ENCODE data around the gene MFRP. TPM values are rescaled to one million over a fixed set of nuclear protein-coding genes. Genes with fewer than 3 reads are reported as not detected.
"Not testable (repeated sequence)": the region's sequence is repeated elsewhere in the genome, so short reads cannot be mapped to it uniquely, and the experiment has no call there.

Gene MFRP
- total and polyA plus RNA-seq, 9 of the 15 experiments (the other 6 are each of a cell fraction or from before 2014, with no cell fraction given) = not detected

- TF ChIP-seq TSHZ1 (CRISPR knock-in tag; IDR thresholded peaks at IDR 0.05) = no peak
- TF ChIP-seq, protein P1, sequence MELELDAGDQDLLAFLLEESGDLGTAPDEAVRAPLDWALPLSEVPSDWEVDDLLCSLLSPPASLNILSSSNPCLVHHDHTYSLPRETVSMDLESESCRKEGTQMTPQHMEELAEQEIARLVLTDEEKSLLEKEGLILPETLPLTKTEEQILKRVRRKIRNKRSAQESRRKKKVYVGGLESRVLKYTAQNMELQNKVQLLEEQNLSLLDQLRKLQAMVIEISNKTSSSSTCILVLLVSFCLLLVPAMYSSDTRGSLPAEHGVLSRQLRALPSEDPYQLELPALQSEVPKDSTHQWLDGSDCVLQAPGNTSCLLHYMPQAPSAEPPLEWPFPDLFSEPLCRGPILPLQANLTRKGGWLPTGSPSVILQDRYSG (tag; conservative IDR thresholded peaks at IDR 0.05; ENCODE audit: low read depth) = no peak
- TF ChIP-seq ZNF561 (CRISPR knock-in tag; conservative IDR thresholded peaks at IDR 0.05) = no peak
Observed at GRCh38 chr11:119384332-119384731, 37.8 kb upstream of the MFRP start (continued).

DNA sequence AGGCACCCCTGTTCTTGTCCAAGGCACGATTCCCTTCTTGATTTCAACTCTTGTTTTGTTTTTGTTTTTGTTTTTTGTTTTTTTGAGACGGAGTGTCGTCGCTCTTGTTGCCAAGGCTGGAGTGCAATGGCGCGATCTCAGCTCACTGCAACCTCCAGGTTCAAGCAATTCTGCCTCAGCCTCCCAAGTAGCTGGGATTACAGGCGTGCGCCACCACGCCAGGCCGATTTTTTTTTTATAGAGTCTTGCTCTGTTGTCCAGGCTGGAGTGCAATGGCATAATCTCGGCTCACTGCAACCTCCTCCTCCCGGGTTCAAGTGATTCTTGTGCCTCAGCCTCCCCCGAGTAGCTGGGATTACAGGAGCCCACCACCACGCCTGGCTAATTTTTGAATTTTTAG lies 36.0 kb upstream of the MFRP start:
- ChIA-PET POLR2A (interaction anchor here (0.6 to 1.5 kb wide), 2 partner anchors 21 to 44 kb away, joined by 3 to 5 read pairs; no protein-coding TSS in a partner anchor), CTCF (ENCODE audit: low intra/inter-chr PET ratio) (interaction anchor here (1.3 kb wide), 1 partner anchor 93 kb away, joined by 3 read pairs; no protein-coding TSS in a partner anchor)
- FAIRE-seq; in situ Hi-C loops (cut with MboI); H3K36me3 ChIP-seq (ENCODE audit: control insufficient read depth, insufficient read depth, low read length); H3K9me1 ChIP-seq (ENCODE audit: control insufficient read depth, insufficient read depth, low read length); DNase-seq (ENCODE audit: extremely low read depth in 1 of 4, low spot score in 3 of 4); H4K20me1 ChIP-seq (replicated peaks; ENCODE audit: control insufficient read depth, insufficient read depth, low read length); ATAC-seq; H3K9ac ChIP-seq (ENCODE audit: insufficient read depth in 1 of 2, low read depth in 2 of 2, low read length in 2 of 2); H3K27me3 ChIP-seq (ENCODE audit: control insufficient read depth in 2 of 2, insufficient read depth in 2 of 2, low read length in 2 of 2); H3K4me2 ChIP-seq (ENCODE audit: insufficient read depth, low read length); BruUV-seq (replicated peaks); H3K27ac ChIP-seq (ENCODE audit: extremely low read depth, low read depth, low read length); H3K9me3 ChIP-seq (replicated peaks; ENCODE audit: control insufficient read depth, insufficient read depth, low read depth, low read length); intact Hi-C loops (cut with micrococcal nuclease); H3K4me3 ChIP-seq: not testable (repeated sequence)
- 87% methylated on average over 14 of the region's 14 CpGs for WGBS (ENCODE audit: insufficient coverage, low coverage, missing lambda C conversion rate)
- H2AFZ ChIP-seq (ENCODE audit: low read depth, low read length) = peak overlapping the region; percentile 93; the same call in 1 of the 2 replicates
- TF ChIP-seq ZNF121 (CRISPR knock-in tag; conservative IDR thresholded peaks at IDR 0.05) = peak; percentile 53
- H3K79me2 ChIP-seq (ENCODE audit: control insufficient read depth, insufficient read depth, low read length) = peaks cover 21% of the 10 kb centered on the region
- H3K4me1 ChIP-seq (replicated peaks in 1 of 2; ENCODE audit: control insufficient read depth in 2 of 2, insufficient read depth in 2 of 2, low read length in 2 of 2) = peaks cover 32 to 38% of the 10 kb centered on the region in 2 experiments

All from K562 (cell line).